ENCODE data around the gene CIAO2B. TPM values are rescaled to one million over a fixed set of nuclear protein-coding genes. Genes with fewer than 3 reads are reported as not detected.

Gene CIAO2B
- total and polyA plus RNA-seq, 5 donors from 2014 or later: 64.6 to 161 (median 143) TPM

- H3K27me3 Mint-ChIP-seq: peaks cover 5% of the 10 kb centered on the region
- no peaks in the 10 kb centered on the region for H3K36me3 Mint-ChIP-seq
- no peaks in the 10 kb centered on the region for H3K9me3 ChIP-seq (ENCODE audit: control insufficient read depth in 2 of 2, low read length in 2 of 2)
- no peak overlapping the region for H3K4me3 Mint-ChIP-seq
- H3K27me3 ChIP-seq (ENCODE audit: control insufficient read depth, insufficient read depth, low read length): no peaks in the 10 kb centered on the region
- H3K9me3 Mint-ChIP-seq: no peaks in the 10 kb centered on the region
- DNase-seq (no peak), ATAC-seq (ENCODE audit: low read depth in 2 of 2) (no peak)
- H3K4me1 Mint-ChIP-seq: no peaks in the 10 kb centered on the region
- no peaks in the 10 kb centered on the region for H3K4me1 ChIP-seq (ENCODE audit: control insufficient read depth, insufficient read depth, low read length, poor library complexity, severe bottlenecking)
- H3K27ac Mint-ChIP-seq: no peak overlapping the region
- no peak overlapping the region for H3K4me3 ChIP-seq (ENCODE audit: low read depth, low read length)
- H3K36me3 ChIP-seq (ENCODE audit: control insufficient read depth, insufficient read depth, low read length): no peaks in the 10 kb centered on the region
- H3K27ac ChIP-seq (ENCODE audit: insufficient read depth, low read length, poor library complexity, severe bottlenecking): no peak overlapping the region
Observed at GRCh38 chr16:66915041-66915440, 19.2 kb downstream of the CIAO2B start.

- Mint-ChIP-seq H3K27me3 (peaks cover 5% of the 10 kb centered on the region), H3K4me1 (no peaks in the 10 kb centered on the region), H3K4me3 (no peak overlapping the region), H3K9me3 (no peaks in the 10 kb centered on the region), H3K27ac (no peak overlapping the region), H3K36me3 (no peaks in the 10 kb centered on the region)
- ATAC-seq (ENCODE audit: low read depth in 2 of 2) (no peak), DNase-seq (no peak)
- Histone ChIP-seq H3K4me3 (ENCODE audit: low read depth, low read length) (no peak overlapping the region), H3K4me1 (ENCODE audit: control insufficient read depth, insufficient read depth, low read length, poor library complexity, severe bottlenecking) (no peaks in the 10 kb centered on the region), H3K27ac (ENCODE audit: insufficient read depth, low read length, poor library complexity, severe bottlenecking) (no peak overlapping the region), H3K36me3 (ENCODE audit: control insufficient read depth, insufficient read depth, low read length) (no peaks in the 10 kb centered on the region), H3K27me3 (ENCODE audit: control insufficient read depth, insufficient read depth, low read length) (no peaks in the 10 kb centered on the region), H3K9me3 (ENCODE audit: control insufficient read depth in 2 of 2, low read length in 2 of 2) (no peaks in the 10 kb centered on the region)
Observed at GRCh38 chr16:66914541-66914940, 19.7 kb downstream of the CIAO2B start.

- no peak overlapping the region for H3K27ac ChIP-seq (ENCODE audit: insufficient read depth, low read length, poor library complexity, severe bottlenecking)
- DNase-seq (no peak), ATAC-seq (ENCODE audit: low read depth in 2 of 2) (no peak)
- no peaks in the 10 kb centered on the region for H3K4me1 Mint-ChIP-seq
- H3K27ac Mint-ChIP-seq: no peak overlapping the region
- no peaks in the 10 kb centered on the region for H3K4me1 ChIP-seq (ENCODE audit: control insufficient read depth, insufficient read depth, low read length, poor library complexity, severe bottlenecking)
- H3K27me3 Mint-ChIP-seq: peaks cover 5% of the 10 kb centered on the region
- no peak overlapping the region for H3K4me3 ChIP-seq (ENCODE audit: low read depth, low read length)
- no peaks in the 10 kb centered on the region for H3K36me3 ChIP-seq (ENCODE audit: control insufficient read depth, insufficient read depth, low read length)
- no peaks in the 10 kb centered on the region for H3K27me3 ChIP-seq (ENCODE audit: control insufficient read depth, insufficient read depth, low read length)
- H3K9me3 ChIP-seq (ENCODE audit: control insufficient read depth in 2 of 2, low read length in 2 of 2): no peaks in the 10 kb centered on the region
- no peaks in the 10 kb centered on the region for H3K9me3 Mint-ChIP-seq
- H3K4me3 Mint-ChIP-seq: no peak overlapping the region
- no peaks in the 10 kb centered on the region for H3K36me3 Mint-ChIP-seq
Observed at GRCh38 chr16:66913711-66914110, 20.5 kb downstream of the CIAO2B start.

- Histone ChIP-seq H3K9me3 (ENCODE audit: control insufficient read depth in 2 of 2, low read length in 2 of 2) (no peaks in the 10 kb centered on the region), H3K4me3 (ENCODE audit: low read depth, low read length) (no peak overlapping the region), H3K4me1 (ENCODE audit: control insufficient read depth, insufficient read depth, low read length, poor library complexity, severe bottlenecking) (no peaks in the 10 kb centered on the region), H3K36me3 (ENCODE audit: control insufficient read depth, insufficient read depth, low read length) (no peaks in the 10 kb centered on the region), H3K27ac (ENCODE audit: insufficient read depth, low read length, poor library complexity, severe bottlenecking) (no peak overlapping the region), H3K27me3 (ENCODE audit: control insufficient read depth, insufficient read depth, low read length) (no peaks in the 10 kb centered on the region)
- Mint-ChIP-seq H3K36me3 (no peaks in the 10 kb centered on the region), H3K27ac (no peak overlapping the region), H3K9me3 (no peaks in the 10 kb centered on the region), H3K4me1 (no peaks in the 10 kb centered on the region), H3K4me3 (no peak overlapping the region), H3K27me3 (peaks cover 5% of the 10 kb centered on the region)
- DNase-seq (no peak), ATAC-seq (ENCODE audit: low read depth in 2 of 2) (no peak)
Observed at GRCh38 chr16:66913081-66913480, 21.1 kb downstream of the CIAO2B start.

- ATAC-seq (ENCODE audit: low read depth in 2 of 2) (no peak), DNase-seq (no peak)
- Histone ChIP-seq H3K4me1 (ENCODE audit: control insufficient read depth, insufficient read depth, low read length, poor library complexity, severe bottlenecking) (no peaks in the 10 kb centered on the region), H3K27ac (ENCODE audit: insufficient read depth, low read length, poor library complexity, severe bottlenecking) (no peak overlapping the region), H3K9me3 (ENCODE audit: control insufficient read depth in 2 of 2, low read length in 2 of 2) (no peaks in the 10 kb centered on the region), H3K36me3 (ENCODE audit: control insufficient read depth, insufficient read depth, low read length) (no peaks in the 10 kb centered on the region), H3K4me3 (ENCODE audit: low read depth, low read length) (no peak overlapping the region), H3K27me3 (ENCODE audit: control insufficient read depth, insufficient read depth, low read length) (no peaks in the 10 kb centered on the region)
- H3K4me1 Mint-ChIP-seq: no peaks in the 10 kb centered on the region
- peaks cover 6% of the 10 kb centered on the region for H3K27me3 Mint-ChIP-seq
- H3K9me3 Mint-ChIP-seq: no peaks in the 10 kb centered on the region
- H3K36me3 Mint-ChIP-seq: no peaks in the 10 kb centered on the region
- H3K27ac Mint-ChIP-seq: no peak overlapping the region
- H3K4me3 Mint-ChIP-seq: no peak overlapping the region
Observed at GRCh38 chr16:66911801-66912200, 22.4 kb downstream of the CIAO2B start.

- Histone ChIP-seq H3K36me3 (ENCODE audit: control insufficient read depth, insufficient read depth, low read length) (no peaks in the 10 kb centered on the region), H3K4me3 (ENCODE audit: low read depth, low read length) (no peak overlapping the region), H3K4me1 (ENCODE audit: control insufficient read depth, insufficient read depth, low read length, poor library complexity, severe bottlenecking) (no peaks in the 10 kb centered on the region), H3K27me3 (ENCODE audit: control insufficient read depth, insufficient read depth, low read length) (no peaks in the 10 kb centered on the region), H3K27ac (ENCODE audit: insufficient read depth, low read length, poor library complexity, severe bottlenecking) (no peak overlapping the region), H3K9me3 (ENCODE audit: control insufficient read depth in 2 of 2, low read length in 2 of 2) (no peaks in the 10 kb centered on the region)
- Mint-ChIP-seq H3K36me3 (no peaks in the 10 kb centered on the region), H3K27ac (no peak overlapping the region), H3K9me3 (no peaks in the 10 kb centered on the region), H3K4me1 (peaks cover 0 to 5% (median 1%) of the 10 kb centered on the region in 4 donors), H3K4me3 (no peak overlapping the region), H3K27me3 (peaks cover 6% of the 10 kb centered on the region)
- ATAC-seq (ENCODE audit: low read depth in 2 of 2) (no peak), DNase-seq (no peak)
Observed at GRCh38 chr16:66911112-66911511, 23.1 kb downstream of the CIAO2B start.

GRCh38 chr16:66910175-66910940 lies 23.8 kb downstream of the CIAO2B start:
- Histone ChIP-seq H3K4me1 (ENCODE audit: control insufficient read depth, insufficient read depth, low read length, poor library complexity, severe bottlenecking) (no peaks in the 10 kb centered on the region), H3K36me3 (ENCODE audit: control insufficient read depth, insufficient read depth, low read length) (no peaks in the 10 kb centered on the region), H3K27ac (ENCODE audit: insufficient read depth, low read length, poor library complexity, severe bottlenecking) (no peak overlapping the region), H3K27me3 (ENCODE audit: control insufficient read depth, insufficient read depth, low read length) (no peaks in the 10 kb centered on the region), H3K9me3 (ENCODE audit: control insufficient read depth in 2 of 2, low read length in 2 of 2) (no peaks in the 10 kb centered on the region), H3K4me3 (ENCODE audit: low read depth, low read length) (no peak overlapping the region)
- no peak for ATAC-seq (ENCODE audit: low read depth in 2 of 2)
- no peak overlapping the region for H3K27ac Mint-ChIP-seq
- H3K4me3 Mint-ChIP-seq: no peak overlapping the region
- no peaks in the 10 kb centered on the region for H3K36me3 Mint-ChIP-seq
- no peaks in the 10 kb centered on the region for H3K9me3 Mint-ChIP-seq
- DNase-seq: no peak
- H3K27me3 Mint-ChIP-seq: peaks cover 6% of the 10 kb centered on the region
- H3K4me1 Mint-ChIP-seq: peaks cover 0 to 11% (median 3%) of the 10 kb centered on the region in 4 donors
